Suprapubic skin (tissue), 4 donors: ENCODE results near the gene EMC9.

Source experiments
- CTCF ChIP-seq, 2 donors: fragments of 200-600 bp in 1 of 2; fragments of 450-650 bp in 1 of 2; sonication (generic) in 1 of 2; IDR thresholded peaks; one replicate each; pipeline ENCODE4 v1.5.1; 2016 to 2019; ENCODE audit warnings: antibody characterized with exemption in 2 of 2, mild to moderate bottlenecking in 1 of 2, moderate library complexity in 1 of 2
- EP300 ChIP-seq: sonication (generic); formaldehyde crosslinking; IDR thresholded peaks from one replicate; pipeline ENCODE4 v1.6.1; 2017; ENCODE audit warnings: antibody characterized with exemption
- POLR2A ChIP-seq, 2 donors: fragments of 450-650 bp; IDR thresholded peaks; one replicate each; pipeline ENCODE4 v1.6.1; 2017; ENCODE audit warnings: antibody characterized with exemption in 2 of 2, mild to moderate bottlenecking in 2 of 2, moderate library complexity in 2 of 2
- POLR2AphosphoS5 ChIP-seq, 3 donors: sonication (generic); formaldehyde crosslinking; IDR thresholded peaks; one replicate each; pipeline ENCODE4 v1.6.1; 2017; ENCODE audit warnings: antibody characterized with exemption in 3 of 3

- TF ChIP-seq POLR2A (IDR thresholded peaks at IDR 0.05) (no peak), CTCF (IDR thresholded peaks at IDR 0.05) (no peak), POLR2AphosphoS5 (IDR thresholded peaks at IDR 0.05) (no peak), EP300 (no peak)
Observed at GRCh38 chr14:24127673-24128072, 13.7 kb downstream of the EMC9 start.
